ENCODE data around the gene RHOBTB3.

DNA sequence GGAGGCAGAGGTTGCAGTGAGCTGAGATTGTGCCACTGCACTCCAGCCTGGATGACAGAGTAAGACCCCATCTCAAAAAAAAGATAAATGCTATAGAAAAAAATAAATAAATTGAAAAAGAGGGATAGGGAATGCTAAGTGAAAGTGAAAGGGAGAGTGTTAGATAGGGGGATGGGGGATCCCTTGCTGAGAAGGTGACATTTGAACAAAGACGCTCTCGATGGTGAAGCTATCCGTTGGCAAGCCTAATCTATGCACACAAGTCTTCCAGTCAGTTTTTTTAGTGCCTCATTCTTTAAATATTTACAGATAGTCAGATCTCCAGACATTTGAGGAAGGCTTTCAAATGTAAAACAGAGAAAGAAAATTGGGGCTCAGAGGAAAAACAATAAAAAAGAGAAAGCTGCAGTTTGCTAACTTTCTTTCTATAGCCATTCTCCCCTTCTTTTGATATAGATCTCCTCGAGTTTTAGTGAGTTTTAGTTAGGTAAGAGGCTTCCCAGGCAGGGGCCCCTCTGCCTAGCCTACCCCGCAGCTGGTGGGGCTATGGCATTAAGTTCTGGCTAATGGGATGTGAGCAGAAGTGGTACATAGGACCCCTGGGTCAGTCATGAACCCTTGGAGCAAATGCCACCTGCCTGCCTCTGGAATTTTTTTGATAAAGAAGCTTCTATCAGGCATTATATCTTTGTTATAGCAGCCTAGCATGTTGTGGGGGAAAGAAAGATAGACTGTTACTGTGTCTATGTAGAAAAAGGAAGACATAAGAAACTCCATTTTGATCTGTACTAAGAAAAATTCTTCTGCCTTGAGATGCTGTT, 79.4 kb downstream of the RHOBTB3 start:
- TF ChIP-seq CTCF (IDR thresholded peaks at IDR 0.05) = no peak
- no peak for TF ChIP-seq POLR2A (IDR thresholded peaks at IDR 0.05)
